HFFc6 (cell line): ENCODE results near the gene ANXA7. TPM values are rescaled to one million over a fixed set of nuclear protein-coding genes. Genes with fewer than 3 reads are reported as not detected.

Experiments
- DNase-seq: peaks from one replicate; pipeline ENCODE4 v3.0.0-alpha.2; 2018
- H3K27ac Mint-ChIP-seq: 2 replicates; pipeline ENCODE4 v1.8.0; 2020; ENCODE audit warnings: mild to moderate bottlenecking, mixed read lengths
- H3K27me3 Mint-ChIP-seq: 2 replicates; pipeline ENCODE4 v1.8.0; 2021; ENCODE audit warnings: mild to moderate bottlenecking, moderate library complexity, mixed read lengths; ENCODE audit not compliant: insufficient read depth
- H3K36me3 Mint-ChIP-seq: 2 replicates; pipeline ENCODE4 v1.8.0; 2021; ENCODE audit warnings: low read depth, mixed read lengths
- H3K4me1 Mint-ChIP-seq: 2 replicates; pipeline ENCODE4 v1.8.0; 2020; ENCODE audit warnings: low read depth, mixed read lengths
- H3K4me3 Mint-ChIP-seq: 2 replicates; pipeline ENCODE4 v1.8.0; 2020; ENCODE audit warnings: mild to moderate bottlenecking, moderate library complexity, mixed read lengths
- H3K9me3 Mint-ChIP-seq: 2 replicates; pipeline ENCODE4 v1.8.0; 2020; ENCODE audit warnings: mild to moderate bottlenecking, mixed read lengths
- total RNA-seq, 6 experiments: library from RNA; stranded (reverse); fragmentation: NEBNext Ultra II Directional; extraction: Animal tissue kit (Norgen Biotek cat#: 25700); gene quantifications; 2 replicates in 1 of 6; 3 replicates in 5 of 6; pipeline ENCODE4 v1.2.3, GENCODE V29; 2021
- TF ChIP-seq, protein P1 (sequence below): fragments of 200-600 bp; sonication (generic); IDR thresholded peaks from 2 replicates; pipeline ENCODE4 v1.5.0; 2021; ENCODE audit warnings: antibody characterized with exemption, mild to moderate bottlenecking

The ANXA7 gene
- total RNA-seq, 6 experiments from 2014 or later = 125 to 167 (median 134) TPM

DNA sequence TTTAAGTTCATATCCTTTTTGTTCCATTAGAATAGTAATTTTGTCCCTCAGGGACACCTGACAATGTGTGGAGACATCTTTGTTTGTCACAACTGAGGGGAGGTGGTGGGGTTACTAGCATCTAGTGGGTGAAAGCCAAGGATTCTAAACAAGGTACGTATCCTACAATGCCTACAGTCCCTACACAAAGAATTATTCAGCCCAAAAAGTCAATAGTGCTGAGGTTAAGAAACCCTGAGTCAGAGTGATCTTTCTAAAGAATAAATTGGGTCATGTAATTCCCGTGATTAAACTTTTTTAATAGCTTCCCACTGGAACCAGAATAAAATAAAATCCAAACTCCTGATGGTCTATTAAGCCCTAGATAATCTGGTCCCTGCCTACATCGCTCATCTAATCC lies 2.7 kb upstream of the ANXA7 start:
- H3K9me3 Mint-ChIP-seq = no peaks in the 10 kb centered on the region
- TF ChIP-seq, protein P1, sequence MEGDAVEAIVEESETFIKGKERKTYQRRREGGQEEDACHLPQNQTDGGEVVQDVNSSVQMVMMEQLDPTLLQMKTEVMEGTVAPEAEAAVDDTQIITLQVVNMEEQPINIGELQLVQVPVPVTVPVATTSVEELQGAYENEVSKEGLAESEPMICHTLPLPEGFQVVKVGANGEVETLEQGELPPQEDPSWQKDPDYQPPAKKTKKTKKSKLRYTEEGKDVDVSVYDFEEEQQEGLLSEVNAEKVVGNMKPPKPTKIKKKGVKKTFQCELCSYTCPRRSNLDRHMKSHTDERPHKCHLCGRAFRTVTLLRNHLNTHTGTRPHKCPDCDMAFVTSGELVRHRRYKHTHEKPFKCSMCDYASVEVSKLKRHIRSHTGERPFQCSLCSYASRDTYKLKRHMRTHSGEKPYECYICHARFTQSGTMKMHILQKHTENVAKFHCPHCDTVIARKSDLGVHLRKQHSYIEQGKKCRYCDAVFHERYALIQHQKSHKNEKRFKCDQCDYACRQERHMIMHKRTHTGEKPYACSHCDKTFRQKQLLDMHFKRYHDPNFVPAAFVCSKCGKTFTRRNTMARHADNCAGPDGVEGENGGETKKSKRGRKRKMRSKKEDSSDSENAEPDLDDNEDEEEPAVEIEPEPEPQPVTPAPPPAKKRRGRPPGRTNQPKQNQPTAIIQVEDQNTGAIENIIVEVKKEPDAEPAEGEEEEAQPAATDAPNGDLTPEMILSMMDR = no peak
- H3K36me3 Mint-ChIP-seq = peaks cover 4% of the 10 kb centered on the region; the same call in 1 of the 2 replicates
- H3K27ac Mint-ChIP-seq = no peak overlapping the region
- DNase-seq = no peak
- H3K4me3 Mint-ChIP-seq = no peak overlapping the region
- peaks cover 43% of the 10 kb centered on the region for H3K4me1 Mint-ChIP-seq
- H3K27me3 Mint-ChIP-seq = no peaks in the 10 kb centered on the region; the same call in none of the 2 replicates

DNA sequence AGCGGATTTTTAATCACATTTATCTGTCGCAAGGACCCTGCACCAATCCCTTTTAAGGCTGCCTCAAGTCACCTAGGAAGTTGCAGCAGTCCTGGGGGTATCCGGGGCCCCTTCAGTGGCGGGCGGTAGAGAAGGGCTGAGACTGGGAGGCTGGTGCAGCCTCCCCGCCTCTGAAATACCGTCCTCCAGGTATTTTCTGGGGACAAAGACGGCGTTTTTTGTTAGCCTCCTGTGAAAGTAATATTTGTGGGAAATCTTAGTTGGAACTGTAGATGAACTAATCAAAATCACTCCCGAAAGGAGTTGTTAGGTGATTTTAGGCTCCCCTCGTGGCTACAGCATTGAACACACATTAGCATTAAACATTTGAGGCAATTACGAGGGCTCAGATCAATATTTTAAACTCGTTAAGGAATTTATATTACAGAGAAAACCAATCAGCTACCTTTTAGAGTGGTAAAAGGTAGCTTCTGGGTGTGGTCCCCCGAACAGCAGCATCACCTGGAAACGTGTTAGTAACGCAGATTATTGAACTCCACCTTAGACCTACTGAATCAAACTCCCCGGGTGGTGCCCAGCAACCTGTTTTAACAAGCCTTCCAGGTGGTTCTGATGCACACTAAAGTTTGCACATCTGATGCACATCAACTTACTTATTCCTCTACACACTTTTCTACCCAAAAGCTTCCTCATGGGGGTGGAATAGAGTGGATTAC lies 530 bp upstream of the ANXA7 start:
- peak overlapping the region; percentile 42; the same call in 1 of the 2 replicates for H3K27ac Mint-ChIP-seq
- no peak for DNase-seq
- TF ChIP-seq, protein P1 = peak; percentile 54
- H3K4me1 Mint-ChIP-seq = peaks cover 48% of the 10 kb centered on the region
- H3K9me3 Mint-ChIP-seq = no peaks in the 10 kb centered on the region
- H3K4me3 Mint-ChIP-seq = peak overlapping the region; percentile 94
- peaks cover 5% of the 10 kb centered on the region; the same call in 1 of the 2 replicates for H3K36me3 Mint-ChIP-seq
- no peaks in the 10 kb centered on the region; the same call in none of the 2 replicates for H3K27me3 Mint-ChIP-seq

DNA sequence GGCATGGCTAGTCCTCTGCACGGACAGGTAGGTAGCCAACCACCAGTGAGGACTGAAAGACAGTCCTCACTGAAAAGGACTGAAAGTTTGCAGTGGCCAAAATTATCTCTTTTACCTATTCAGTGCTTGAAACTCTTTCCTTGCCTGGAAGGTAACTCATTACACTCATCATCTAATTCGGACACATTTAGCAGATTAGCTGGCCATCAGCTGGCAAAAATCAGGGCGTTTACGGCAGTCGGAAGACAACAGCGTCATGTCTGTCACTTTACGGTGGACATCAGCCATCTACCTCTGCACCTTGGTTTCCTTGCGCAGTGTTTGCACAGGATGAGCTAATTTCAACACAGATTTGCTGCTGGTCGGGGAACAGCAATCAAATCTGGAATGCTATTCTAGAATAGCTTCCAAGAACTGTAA lies 740 bp downstream of the ANXA7 start:
- H3K27me3 Mint-ChIP-seq = no peaks in the 10 kb centered on the region; the same call in none of the 2 replicates
- H3K4me3 Mint-ChIP-seq = peak overlapping the region; percentile 94
- H3K36me3 Mint-ChIP-seq = peaks cover 6% of the 10 kb centered on the region
- no peak for DNase-seq
- peaks cover 58% of the 10 kb centered on the region for H3K4me1 Mint-ChIP-seq
- no peaks in the 10 kb centered on the region for H3K9me3 Mint-ChIP-seq
- TF ChIP-seq, protein P1 = no peak
- peak overlapping the region; percentile 91 for H3K27ac Mint-ChIP-seq

DNA sequence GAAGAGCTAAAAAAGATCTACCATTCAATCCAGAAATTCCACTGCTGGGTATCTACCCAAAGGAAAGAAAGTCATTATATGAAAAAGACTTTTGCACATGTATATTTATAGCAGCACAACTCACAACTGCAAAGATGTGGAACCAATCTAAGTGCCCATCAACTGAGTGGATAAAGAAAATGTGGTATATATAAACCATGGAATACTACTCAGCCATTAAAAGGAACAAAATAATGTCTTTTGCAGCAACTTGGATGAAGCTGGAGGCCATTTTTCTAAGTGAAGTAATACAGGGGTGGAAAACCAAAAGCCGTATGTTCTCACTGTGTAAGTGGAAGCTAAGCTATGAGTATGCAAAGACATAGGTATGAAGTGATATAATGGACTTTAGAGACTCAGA lies 3.0 kb downstream of the ANXA7 start:
- DNase-seq = no peak
- Mint-ChIP-seq H3K4me1 (peaks cover 70% of the 10 kb centered on the region), H3K27ac (no peak overlapping the region)

DNA sequence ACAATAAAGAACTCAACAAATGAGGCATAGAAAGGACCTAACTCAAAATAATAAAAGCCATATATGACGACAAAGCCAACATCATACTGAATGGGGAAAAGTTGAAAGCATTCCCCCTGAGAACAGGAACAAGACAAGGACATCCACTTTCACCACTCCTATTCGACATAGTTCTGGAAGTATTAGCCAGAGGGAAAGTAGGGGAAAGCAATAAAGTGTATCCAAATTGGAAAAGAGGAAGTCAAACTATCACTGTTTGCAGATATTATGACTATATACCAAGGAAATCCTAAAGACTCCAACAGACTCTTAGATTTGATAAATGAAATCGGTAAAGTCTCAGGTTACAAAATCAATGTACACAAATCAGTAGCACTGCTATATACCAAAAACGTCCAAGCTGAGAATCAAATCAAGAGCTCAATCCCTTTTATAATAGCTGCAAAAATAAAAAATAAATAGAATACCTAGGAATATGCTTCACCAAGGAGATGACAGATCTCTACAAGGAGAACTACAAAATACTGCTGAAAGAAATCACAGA lies 4.8 kb downstream of the ANXA7 start:
- Mint-ChIP-seq H3K36me3 (peaks cover 19% of the 10 kb centered on the region), H3K4me1 (peaks cover 56% of the 10 kb centered on the region), H3K4me3 (no peak overlapping the region), H3K27me3 (no peaks in the 10 kb centered on the region; the same call in 1 of the 2 replicates), H3K27ac (no peak overlapping the region), H3K9me3 (no peaks in the 10 kb centered on the region)
- no peak for DNase-seq
- TF ChIP-seq, protein P1 = no peak

More for the DNA sequence above, 3.0 kb downstream of the ANXA7 start:
- H3K27me3 Mint-ChIP-seq = no peaks in the 10 kb centered on the region; the same call in 1 of the 2 replicates
- H3K4me3 Mint-ChIP-seq = no peak overlapping the region
- peaks cover 19% of the 10 kb centered on the region for H3K36me3 Mint-ChIP-seq
- no peaks in the 10 kb centered on the region for H3K9me3 Mint-ChIP-seq
- TF ChIP-seq, protein P1 = no peak
